ENCODE data around the gene ALG1.
"Not testable (repeated sequence)": the region's sequence is repeated elsewhere in the genome, so short reads cannot be mapped to it uniquely, and the experiment has no call there.

ALG1 gene

GRCh38 chr16:5071341-5071680 is 332 bp upstream of the ALG1 start:
- no peak overlapping the region for H4K91ac ChIP-seq (ENCODE audit: low read length)
- H2BK120ac ChIP-seq (ENCODE audit: low read depth, low read length), result no peak overlapping the region
- peak overlapping the region; percentile 86 for H3K4me2 ChIP-seq (ENCODE audit: low read length, poor library complexity, severe bottlenecking)
- H3K23ac ChIP-seq (ENCODE audit: low read length in 2 of 2), result no peak overlapping the region
- peak overlapping the region; percentile 38 for H3K27ac ChIP-seq (ENCODE audit: low read length, poor library complexity, severe bottlenecking)
- H3K9me3 ChIP-seq (ENCODE audit: control insufficient read depth, low read length), result no peaks in the 10 kb centered on the region
- H2BK12ac ChIP-seq (ENCODE audit: low read length in 2 of 2), result no peak overlapping the region
- peak overlapping the region; percentile 96 for H4K8ac ChIP-seq (ENCODE audit: low read length)
- H3K4me1 ChIP-seq (ENCODE audit: control insufficient read depth, insufficient read depth, low read depth, low read length), result peaks cover 3% of the 10 kb centered on the region
- peaks cover 14 to 25% of the 10 kb centered on the region in 2 experiments for H3K36me3 ChIP-seq (ENCODE audit: control insufficient read depth in 1 of 2, insufficient read depth in 2 of 2, low read depth in 1 of 2, low read length in 2 of 2)
- no peak overlapping the region for H2BK15ac ChIP-seq (ENCODE audit: low read depth, poor library complexity, severe bottlenecking)
- 61% methylated on average over 3 of the region's 7 CpGs for WGBS
- no peak overlapping the region for H2BK5ac ChIP-seq (ENCODE audit: low read depth, low read length, poor library complexity, severe bottlenecking)
- peaks cover 6 to 10% of the 10 kb centered on the region in 2 experiments for H3K27me3 ChIP-seq (ENCODE audit: control insufficient read depth in 1 of 2, insufficient read depth in 1 of 2, low read length in 2 of 2)
- H3K79me1 ChIP-seq (replicated peaks; ENCODE audit: low read length, poor library complexity, severe bottlenecking), result peaks cover 25% of the 10 kb centered on the region
- H2AK5ac ChIP-seq (ENCODE audit: low read length, severe bottlenecking), result no peak overlapping the region
- no peak overlapping the region for H3K18ac ChIP-seq (ENCODE audit: low read depth in 1 of 2, low read length in 2 of 2)
- peak overlapping the region in 1 of 2 experiments; percentile 96 for H3K4me3 ChIP-seq (ENCODE audit: insufficient read depth in 1 of 2, low read depth in 1 of 2, low read length in 2 of 2)
- H3K9ac ChIP-seq (ENCODE audit: low read length), result peak overlapping the region; percentile 95
- H2AFZ ChIP-seq (ENCODE audit: low read depth, low read length), result peak overlapping the region; percentile 15
- H3K4ac ChIP-seq (ENCODE audit: low read depth in 1 of 2, low read length in 2 of 2), result peak overlapping the region in 1 of 2 experiments; percentile 84
- no peak for DNase-seq
- H3K14ac ChIP-seq (ENCODE audit: low read length in 2 of 2), result no peak overlapping the region

- Histone ChIP-seq H2BK5ac (ENCODE audit: low read depth, low read length, poor library complexity, severe bottlenecking) (no peak overlapping the region), H2AFZ (ENCODE audit: low read depth, low read length) (peak overlapping the region; percentile 75), H3K79me1 (replicated peaks; ENCODE audit: low read length, poor library complexity, severe bottlenecking) (peaks cover 30% of the 10 kb centered on the region), H2BK15ac (ENCODE audit: low read depth, poor library complexity, severe bottlenecking) (no peak overlapping the region), H2BK12ac (ENCODE audit: low read length in 2 of 2) (peak overlapping the region in 1 of 2 experiments; percentile 25), H3K4me1 (ENCODE audit: control insufficient read depth, insufficient read depth, low read depth, low read length) (peaks cover 3% of the 10 kb centered on the region), H3K4me2 (ENCODE audit: low read length, poor library complexity, severe bottlenecking) (peak overlapping the region; percentile 86), H3K14ac (ENCODE audit: low read length in 2 of 2) (peak overlapping the region in 1 of 2 experiments; percentile 61), H3K27me3 (ENCODE audit: control insufficient read depth in 1 of 2, insufficient read depth in 1 of 2, low read length in 2 of 2) (no peaks in the 10 kb centered on the region), H4K91ac (ENCODE audit: low read length) (no peak overlapping the region), H2BK120ac (ENCODE audit: low read depth, low read length) (no peak overlapping the region), H3K9ac (ENCODE audit: low read length) (peak overlapping the region; percentile 95), H4K8ac (ENCODE audit: low read length) (peak overlapping the region; percentile 96), H3K36me3 (ENCODE audit: control insufficient read depth in 1 of 2, insufficient read depth in 2 of 2, low read depth in 1 of 2, low read length in 2 of 2) (peaks cover 24 to 34% of the 10 kb centered on the region in 2 experiments), H3K9me3 (ENCODE audit: control insufficient read depth, low read length) (no peaks in the 10 kb centered on the region), H3K4me3 (ENCODE audit: insufficient read depth in 1 of 2, low read depth in 1 of 2, low read length in 2 of 2) (peak overlapping the region; percentile 92 to 96), H3K27ac (ENCODE audit: low read length, poor library complexity, severe bottlenecking) (peak overlapping the region; percentile 83), H3K4ac (ENCODE audit: low read depth in 1 of 2, low read length in 2 of 2) (peak overlapping the region in 1 of 2 experiments; percentile 92), H3K18ac (ENCODE audit: low read depth in 1 of 2, low read length in 2 of 2) (peak overlapping the region; percentile 46 to 95), H2AK5ac (ENCODE audit: low read length, severe bottlenecking) (no peak overlapping the region), H3K23ac (ENCODE audit: low read length in 2 of 2) (no peak overlapping the region)
- DNase-seq, result no peak
- 68% methylated on average over 11 of the region's 12 CpGs for WGBS
Measured at GRCh38 chr16:5072334-5073278, 963 bp downstream of the ALG1 start.

GRCh38 chr16:5073279-5073629 is 1.6 kb downstream of the ALG1 start:
- Histone ChIP-seq H3K4me1 (ENCODE audit: control insufficient read depth, insufficient read depth, low read depth, low read length) (peaks cover 3% of the 10 kb centered on the region), H3K14ac (ENCODE audit: low read length in 2 of 2) (no peak overlapping the region), H2BK120ac (ENCODE audit: low read depth, low read length) (no peak overlapping the region), H2BK12ac (ENCODE audit: low read length in 2 of 2) (no peak overlapping the region), H2AK5ac (ENCODE audit: low read length, severe bottlenecking) (no peak overlapping the region), H2BK5ac (ENCODE audit: low read depth, low read length, poor library complexity, severe bottlenecking) (no peak overlapping the region), H3K36me3 (ENCODE audit: control insufficient read depth in 1 of 2, insufficient read depth in 2 of 2, low read depth in 1 of 2, low read length in 2 of 2) (peaks cover 29 to 38% of the 10 kb centered on the region in 2 experiments), H2AFZ (ENCODE audit: low read depth, low read length) (no peak overlapping the region), H3K23ac (ENCODE audit: low read length in 2 of 2) (no peak overlapping the region), H3K4ac (ENCODE audit: low read depth in 1 of 2, low read length in 2 of 2) (no peak overlapping the region), H3K27me3 (ENCODE audit: control insufficient read depth in 1 of 2, insufficient read depth in 1 of 2, low read length in 2 of 2) (no peaks in the 10 kb centered on the region), H3K9me3 (ENCODE audit: control insufficient read depth, low read length) (no peaks in the 10 kb centered on the region), H3K79me1 (replicated peaks; ENCODE audit: low read length, poor library complexity, severe bottlenecking) (peaks cover 30% of the 10 kb centered on the region), H3K18ac (ENCODE audit: low read depth in 1 of 2, low read length in 2 of 2) (no peak overlapping the region), H3K4me2 (ENCODE audit: low read length, poor library complexity, severe bottlenecking) (no peak overlapping the region), H4K91ac (ENCODE audit: low read length) (no peak overlapping the region), H3K9ac (ENCODE audit: low read length) (peak overlapping the region; percentile 95), H3K27ac (ENCODE audit: low read length, poor library complexity, severe bottlenecking) (no peak overlapping the region), H3K4me3 (ENCODE audit: insufficient read depth in 1 of 2, low read depth in 1 of 2, low read length in 2 of 2) (peak overlapping the region in 1 of 2 experiments; percentile 96), H2BK15ac (ENCODE audit: low read depth, poor library complexity, severe bottlenecking) (no peak overlapping the region), H4K8ac (ENCODE audit: low read length) (no peak overlapping the region)
- DNase-seq, result peak; percentile 6
- 100% methylated on average over 1 of the region's 2 CpGs for WGBS

- 95% methylated on average over 7 of the region's 15 CpGs for WGBS
- not testable (repeated sequence) for H4K8ac ChIP-seq (ENCODE audit: low read length); H3K27me3 ChIP-seq (ENCODE audit: control insufficient read depth in 1 of 2, insufficient read depth in 1 of 2, low read length in 2 of 2)
Measured at GRCh38 chr16:5073771-5074170, 2.1 kb downstream of the ALG1 start.

More at GRCh38 chr16:5073771-5074170, 2.1 kb downstream of the ALG1 start:
- H3K18ac ChIP-seq (ENCODE audit: low read depth in 1 of 2, low read length in 2 of 2); H3K23ac ChIP-seq (ENCODE audit: low read length in 2 of 2); H4K91ac ChIP-seq (ENCODE audit: low read length); H3K4me1 ChIP-seq (ENCODE audit: control insufficient read depth, insufficient read depth, low read depth, low read length); H2BK120ac ChIP-seq (ENCODE audit: low read depth, low read length); H2AK5ac ChIP-seq (ENCODE audit: low read length, severe bottlenecking); H3K14ac ChIP-seq (ENCODE audit: low read length in 2 of 2); DNase-seq; H2AFZ ChIP-seq (ENCODE audit: low read depth, low read length); H3K4me3 ChIP-seq (ENCODE audit: insufficient read depth in 1 of 2, low read depth in 1 of 2, low read length in 2 of 2); H2BK5ac ChIP-seq (ENCODE audit: low read depth, low read length, poor library complexity, severe bottlenecking); H2BK12ac ChIP-seq (ENCODE audit: low read length in 2 of 2); H2BK15ac ChIP-seq (ENCODE audit: low read depth, poor library complexity, severe bottlenecking); H3K9me3 ChIP-seq (ENCODE audit: control insufficient read depth, low read length); H3K4ac ChIP-seq (ENCODE audit: low read depth in 1 of 2, low read length in 2 of 2); H3K4me2 ChIP-seq (ENCODE audit: low read length, poor library complexity, severe bottlenecking); H3K9ac ChIP-seq (ENCODE audit: low read length); H3K27ac ChIP-seq (ENCODE audit: low read length, poor library complexity, severe bottlenecking): not testable (repeated sequence)
- peaks cover 34 to 38% of the 10 kb centered on the region in 2 experiments for H3K36me3 ChIP-seq (ENCODE audit: control insufficient read depth in 1 of 2, insufficient read depth in 2 of 2, low read depth in 1 of 2, low read length in 2 of 2)
- peaks cover 30% of the 10 kb centered on the region for H3K79me1 ChIP-seq (replicated peaks; ENCODE audit: low read length, poor library complexity, severe bottlenecking)

All from mesenchymal stem cell (in vitro differentiated cells and primary cell).